Body of pancreas (tissue), 4 donors: ENCODE results near the gene GFOD1. TPM values are rescaled to one million over a fixed set of nuclear protein-coding genes. Genes with fewer than 3 reads are reported as not detected.

Experiments
- ATAC-seq: fragments of 150-250 bp; one replicate; pipeline ENCODE4 v1.9.1; 2016
- DNase-seq, 4 donors: peaks; one replicate each; pipeline ENCODE4 v3.0.0-alpha.2; 2019
- H3K27ac ChIP-seq, 4 donors: fragments of 200-600 bp; sonication (generic); 1 replicate in 3 of 4; 2 replicates in 1 of 4; pipeline versions ENCODE4 v1.5.1 to v1.6.1; 2016 to 2019; ENCODE audit warnings: mild to moderate bottlenecking in 1 of 4, mixed read lengths in 1 of 4, moderate library complexity in 1 of 4
- H3K27me3 ChIP-seq, 2 donors: fragments of 200-600 bp; sonication (generic); one replicate each; pipeline ENCODE4 v1.6.0; 2016; ENCODE audit warnings: mild to moderate bottlenecking in 1 of 2
- H3K36me3 ChIP-seq, 2 donors: fragments of 200-600 bp; sonication (generic); replicated peaks in 1 of 2; 2 replicates each; pipeline ENCODE4 v1.5.1; 2016; ENCODE audit warnings: low read depth in 2 of 2; ENCODE audit not compliant: insufficient read depth in 1 of 2
- H3K4me1 ChIP-seq: fragments of 200-600 bp; sonication (generic); one replicate; pipeline ENCODE4 v1.6.0; 2016
- H3K4me3 ChIP-seq, 2 donors: fragments of 200-600 bp; sonication (generic); 1 replicate in 1 of 2; 2 replicates in 1 of 2; pipeline ENCODE4 v1.5.1; 2016 to 2019
- H3K9me3 ChIP-seq, 3 donors: fragments of 200-600 bp; sonication (generic); 1 replicate in 2 of 3; 2 replicates in 1 of 3; pipeline ENCODE4 v1.5.1; 2016
- CTCF ChIP-seq, 7 experiments: fragments of 450-650 bp in 4 of 7; fragments of 200-600 bp in 3 of 7; sonication (generic) in 3 of 7; IDR thresholded peaks; one replicate each; pipeline ENCODE4 v1.5.1; 2016 to 2019; ENCODE audit warnings: antibody characterized with exemption in 7 of 7
- POLR2A ChIP-seq, 3 donors: fragments of 450-650 bp; IDR thresholded peaks; one replicate each; pipeline ENCODE4 v1.6.1; 2016; ENCODE audit warnings: antibody characterized with exemption in 3 of 3, mild to moderate bottlenecking in 2 of 3
- WGBS, 2 donors: methylation state at CpG; one replicate each; pipeline ENCODE4 v1.1.5; 2017; 5-methylcytosine and 5-hydroxymethylcytosine counted together
- intact Hi-C: fragments of 100-400 bp; cut with DNase I; formaldehyde crosslinking; loops from one replicate; pipeline ENCODE4 v1.15.1; 2023
- total RNA-seq, 2 donors: library from RNA; depleted of rRNA; stranded (reverse); fragments of >200 nt; gene quantifications; one replicate each; pipeline ENCODE4 v1.1.0, GENCODE V29; 2016

The GFOD1 gene
- total RNA-seq, 2 donors from 2014 or later = 4.3 to 5.2 TPM

GRCh38 chr6:13472099-13472498 lies 15.3 kb downstream of the GFOD1 start:
- Histone ChIP-seq H3K9me3 (no peaks in the 10 kb centered on the region), H3K27me3 (no peaks in the 10 kb centered on the region), H3K4me3 (no peak overlapping the region), H3K4me1 (no peaks in the 10 kb centered on the region), H3K36me3 (no peaks in the 10 kb centered on the region), H3K27ac (no peak overlapping the region)
- DNase-seq (no peak), ATAC-seq (no peak)
- WGBS, 2 donors = 57 to 59% methylated on average over 4 of the region's 4 CpGs
- TF ChIP-seq CTCF (IDR thresholded peaks at IDR 0.05) (no peak), POLR2A (IDR thresholded peaks at IDR 0.05) (no peak)
- intact Hi-C loops = no loop called here

- H3K36me3 ChIP-seq = no peaks in the 10 kb centered on the region
- no peak overlapping the region for H3K27ac ChIP-seq
- ATAC-seq (no peak), DNase-seq (no peak)
- no peaks in the 10 kb centered on the region for H3K9me3 ChIP-seq
- WGBS, 2 donors = 66 to 75% methylated on average over 4 of the region's 4 CpGs
- H3K27me3 ChIP-seq = no peaks in the 10 kb centered on the region
- intact Hi-C loops = no loop called here
- TF ChIP-seq CTCF (IDR thresholded peaks at IDR 0.05) (no peak), POLR2A (IDR thresholded peaks at IDR 0.05) (no peak)
- H3K4me3 ChIP-seq = no peak overlapping the region
- H3K4me1 ChIP-seq = peaks cover 6% of the 10 kb centered on the region
Measured at GRCh38 chr6:13471184-13471583, 16.2 kb downstream of the GFOD1 start.

GRCh38 chr6:13470238-13471140 lies 16.9 kb downstream of the GFOD1 start:
- 70 to 71% methylated on average over 8 to 10 of the region's 10 CpGs for WGBS, 2 donors
- TF ChIP-seq CTCF (IDR thresholded peaks at IDR 0.05) (no peak), POLR2A (IDR thresholded peaks at IDR 0.05) (no peak)
- no peaks in the 10 kb centered on the region for H3K36me3 ChIP-seq
- intact Hi-C loops = no loop called here
- peaks cover 6% of the 10 kb centered on the region for H3K4me1 ChIP-seq
- DNase-seq (no peak), ATAC-seq (no peak)
- no peak overlapping the region for H3K4me3 ChIP-seq
- no peaks in the 10 kb centered on the region for H3K27me3 ChIP-seq
- no peaks in the 10 kb centered on the region for H3K9me3 ChIP-seq
- no peak overlapping the region for H3K27ac ChIP-seq

GRCh38 chr6:13469693-13470092 lies 17.7 kb downstream of the GFOD1 start:
- no peak for TF ChIP-seq POLR2A (IDR thresholded peaks at IDR 0.05)
- TF ChIP-seq CTCF (IDR thresholded peaks at IDR 0.05) = no peak
- DNase-seq = no peak
- Histone ChIP-seq H3K9me3 (no peaks in the 10 kb centered on the region), H3K27ac (no peak overlapping the region), H3K4me1 (peaks cover 6% of the 10 kb centered on the region), H3K36me3 (no peaks in the 10 kb centered on the region), H3K27me3 (no peaks in the 10 kb centered on the region), H3K4me3 (no peak overlapping the region)
- intact Hi-C loops = no loop called here
- ATAC-seq = no peak
- WGBS, 2 donors = 91 to 97% methylated on average over 2 of the region's 2 CpGs

GRCh38 chr6:13468839-13469238 lies 18.6 kb downstream of the GFOD1 start:
- Histone ChIP-seq H3K27me3 (no peaks in the 10 kb centered on the region), H3K36me3 (no peaks in the 10 kb centered on the region), H3K4me3 (no peak overlapping the region), H3K4me1 (peaks cover 6% of the 10 kb centered on the region), H3K27ac (no peak overlapping the region), H3K9me3 (no peaks in the 10 kb centered on the region)
- ATAC-seq (no peak), DNase-seq (no peak)
- WGBS, 2 donors = 78 to 90% methylated on average over 1 of the region's 1 CpG
- intact Hi-C loops = no loop called here
- TF ChIP-seq CTCF (IDR thresholded peaks at IDR 0.05) (no peak), POLR2A (IDR thresholded peaks at IDR 0.05) (no peak)
